ENCODE measurements around the gene MEIS1.

Gene MEIS1

DNA sequence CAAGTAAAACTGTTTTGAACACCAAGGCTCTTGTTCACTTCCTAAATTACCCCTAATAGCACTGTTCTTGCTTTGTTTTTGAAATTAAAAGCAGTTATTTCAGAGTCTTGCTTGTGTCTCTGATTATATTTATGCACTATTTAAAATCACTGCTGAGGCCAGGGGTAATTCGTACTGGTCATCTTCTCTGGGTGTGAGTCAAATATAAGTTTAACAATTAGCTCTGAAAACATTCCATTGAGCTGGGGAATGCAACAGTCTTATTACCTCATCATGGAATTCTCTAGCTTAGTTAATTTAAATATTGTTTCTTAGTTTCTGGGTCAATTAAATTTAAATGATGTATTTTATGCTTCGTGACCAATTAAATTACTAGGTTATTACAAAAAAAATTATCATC, 135.0 kb downstream of the MEIS1 start:
- H3K9me3 ChIP-seq (ENCODE audit: control insufficient read depth, insufficient read depth, low read depth, low read length) = no peaks in the 10 kb centered on the region
- no peak overlapping the region for H3K4me3 ChIP-seq (ENCODE audit: low read depth, low read length)
- H3K4me1 ChIP-seq (ENCODE audit: control insufficient read depth, insufficient read depth, low read length) = peaks cover 27% of the 10 kb centered on the region
- CTCF ChIA-PET = interaction anchor here (0.6 to 1.2 kb wide), 4 partner anchors 101 to 1279 kb away, joined by 3 to 4 read pairs (median 4); no protein-coding TSS in a partner anchor
- peak overlapping the region; percentile 21; the same call in 1 of the 2 replicates for H3K27ac ChIP-seq (ENCODE audit: extremely low read depth, low read depth, low read length)
- POLR2A ChIA-PET = interaction anchor here (2.4 kb wide), 1 partner anchor 136 kb away, joined by 11 read pairs; the partner anchor contains the start of gene MEIS1
- H3K36me3 ChIP-seq (ENCODE audit: control insufficient read depth in 2 of 2, insufficient read depth in 1 of 2, low read length in 2 of 2) = peaks cover 0 to 10% of the 10 kb centered on the region in 2 experiments; a peak in 1 of 3 replicates
- TF ChIP-seq SCRT2 (tag by site-specific recombination; IDR thresholded peaks at IDR 0.05) = peak; percentile 41; the same call in 1 of the 2 replicates
- TF ChIP-seq REPIN1 (tag by site-specific recombination; IDR thresholded peaks at IDR 0.05; ENCODE audit: low read depth) = no peak
- TF ChIP-seq ZNF664 (tag by site-specific recombination; IDR thresholded peaks at IDR 0.05) = 0 out of 2 replicates have a peak, but pooled peaks have one; percentile 6
- no peak for TF ChIP-seq ZNF561 (tag by site-specific recombination; IDR thresholded peaks at IDR 0.05; ENCODE audit: borderline replicate concordance)

DNA sequence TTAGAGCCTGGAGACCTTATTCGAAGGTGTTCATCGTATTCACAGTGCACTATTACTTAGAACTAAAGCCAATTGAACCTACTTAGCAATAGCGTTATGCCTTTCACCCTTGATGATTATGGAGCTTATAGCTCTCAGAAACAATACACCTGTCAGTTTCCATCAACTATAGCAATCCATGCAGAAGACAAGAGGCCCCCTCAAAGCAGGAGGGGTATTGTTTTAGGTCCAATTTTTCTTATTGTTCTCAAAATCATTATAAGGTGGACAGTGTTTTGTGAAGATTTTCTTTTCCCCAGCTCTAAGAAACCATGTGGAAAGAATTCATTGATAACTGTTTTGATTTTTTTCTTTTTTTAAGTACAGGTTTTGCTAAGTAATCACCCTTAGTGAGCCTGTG, 135.5 kb downstream of the MEIS1 start:
- Histone ChIP-seq H3K27ac (ENCODE audit: extremely low read depth, low read depth, low read length) (no peak overlapping the region), H3K4me1 (ENCODE audit: control insufficient read depth, insufficient read depth, low read length) (peaks cover 22% of the 10 kb centered on the region; the same call in 1 of the 2 replicates), H3K4me3 (ENCODE audit: low read depth, low read length) (no peak overlapping the region), H3K36me3 (ENCODE audit: control insufficient read depth in 2 of 2, insufficient read depth in 1 of 2, low read length in 2 of 2) (peaks cover 0 to 10% of the 10 kb centered on the region in 2 experiments; a peak in 1 of 3 replicates), H3K9me3 (ENCODE audit: control insufficient read depth, insufficient read depth, low read depth, low read length) (no peaks in the 10 kb centered on the region)
- ChIA-PET CTCF (interaction anchor here (0.5 to 1.2 kb wide), 6 partner anchors 11 to 140 kb away, joined by 3 to 4 read pairs (median 4); no protein-coding TSS in a partner anchor), POLR2A (interaction anchor here (2.4 kb wide), 1 partner anchor 137 kb away, joined by 11 read pairs; the partner anchor contains the start of gene MEIS1)
- TF ChIP-seq, protein P1, sequence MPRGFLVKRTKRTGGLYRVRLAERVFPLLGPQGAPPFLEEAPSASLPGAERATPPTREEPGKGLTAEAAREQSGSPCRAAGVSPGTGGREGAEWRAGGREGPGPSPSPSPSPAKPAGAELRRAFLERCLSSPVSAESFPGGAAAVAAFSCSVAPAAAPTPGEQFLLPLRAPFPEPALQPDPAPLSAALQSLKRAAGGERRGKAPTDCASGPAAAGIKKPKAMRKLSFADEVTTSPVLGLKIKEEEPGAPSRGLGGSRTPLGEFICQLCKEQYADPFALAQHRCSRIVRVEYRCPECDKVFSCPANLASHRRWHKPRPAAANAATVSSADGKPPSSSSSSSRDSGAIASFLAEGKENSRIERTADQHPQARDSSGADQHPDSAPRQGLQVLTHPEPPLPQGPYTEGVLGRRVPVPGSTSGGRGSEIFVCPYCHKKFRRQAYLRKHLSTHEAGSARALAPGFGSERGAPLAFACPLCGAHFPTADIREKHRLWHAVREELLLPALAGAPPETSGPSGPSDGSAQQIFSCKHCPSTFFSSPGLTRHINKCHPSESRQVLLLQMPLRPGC (tag by site-specific recombination; IDR thresholded peaks at IDR 0.05) = no peak
- TF ChIP-seq, protein P2, sequence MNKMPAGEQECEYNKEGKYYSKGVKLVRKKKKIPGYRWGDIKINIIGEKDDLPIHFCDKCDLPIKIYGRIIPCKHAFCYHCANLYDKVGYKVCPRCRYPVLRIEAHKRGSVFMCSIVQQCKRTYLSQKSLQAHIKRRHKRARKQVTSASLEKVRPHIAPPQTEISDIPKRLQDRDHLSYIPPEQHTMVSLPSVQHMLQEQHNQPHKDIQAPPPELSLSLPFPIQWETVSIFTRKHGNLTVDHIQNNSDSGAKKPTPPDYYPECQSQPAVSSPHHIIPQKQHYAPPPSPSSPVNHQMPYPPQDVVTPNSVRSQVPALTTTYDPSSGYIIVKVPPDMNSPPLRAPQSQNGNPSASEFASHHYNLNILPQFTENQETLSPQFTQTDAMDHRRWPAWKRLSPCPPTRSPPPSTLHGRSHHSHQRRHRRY (tag by site-specific recombination; IDR thresholded peaks at IDR 0.05) = no peak
- TF ChIP-seq ZNF426 (tag by site-specific recombination; IDR thresholded peaks at IDR 0.05) (no peak), ZNF416 (tag by site-specific recombination; IDR thresholded peaks at IDR 0.05) (no peak), ZNF202 (tag by site-specific recombination; IDR thresholded peaks at IDR 0.05; ENCODE audit: borderline replicate concordance) (no peak), ZNF350 (tag by site-specific recombination; IDR thresholded peaks at IDR 0.05) (no peak), ZNF707 (tag by site-specific recombination; IDR thresholded peaks at IDR 0.05) (no peak), ZNF138 (tag by site-specific recombination; IDR thresholded peaks at IDR 0.05; ENCODE audit: borderline replicate concordance) (no peak), ZNF2 (tag by site-specific recombination; IDR thresholded peaks at IDR 0.05) (no peak)
- TF ChIP-seq, protein P3, sequence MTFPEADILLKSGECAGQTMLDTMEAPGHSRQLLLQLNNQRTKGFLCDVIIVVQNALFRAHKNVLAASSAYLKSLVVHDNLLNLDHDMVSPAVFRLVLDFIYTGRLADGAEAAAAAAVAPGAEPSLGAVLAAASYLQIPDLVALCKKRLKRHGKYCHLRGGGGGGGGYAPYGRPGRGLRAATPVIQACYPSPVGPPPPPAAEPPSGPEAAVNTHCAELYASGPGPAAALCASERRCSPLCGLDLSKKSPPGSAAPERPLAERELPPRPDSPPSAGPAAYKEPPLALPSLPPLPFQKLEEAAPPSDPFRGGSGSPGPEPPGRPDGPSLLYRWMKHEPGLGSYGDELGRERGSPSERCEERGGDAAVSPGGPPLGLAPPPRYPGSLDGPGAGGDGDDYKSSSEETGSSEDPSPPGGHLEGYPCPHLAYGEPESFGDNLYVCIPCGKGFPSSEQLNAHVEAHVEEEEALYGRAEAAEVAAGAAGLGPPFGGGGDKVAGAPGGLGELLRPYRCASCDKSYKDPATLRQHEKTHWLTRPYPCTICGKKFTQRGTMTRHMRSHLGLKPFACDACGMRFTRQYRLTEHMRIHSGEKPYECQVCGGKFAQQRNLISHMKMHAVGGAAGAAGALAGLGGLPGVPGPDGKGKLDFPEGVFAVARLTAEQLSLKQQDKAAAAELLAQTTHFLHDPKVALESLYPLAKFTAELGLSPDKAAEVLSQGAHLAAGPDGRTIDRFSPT (tag by site-specific recombination; IDR thresholded peaks at IDR 0.05) = no peak
- TF ChIP-seq, protein P4, sequence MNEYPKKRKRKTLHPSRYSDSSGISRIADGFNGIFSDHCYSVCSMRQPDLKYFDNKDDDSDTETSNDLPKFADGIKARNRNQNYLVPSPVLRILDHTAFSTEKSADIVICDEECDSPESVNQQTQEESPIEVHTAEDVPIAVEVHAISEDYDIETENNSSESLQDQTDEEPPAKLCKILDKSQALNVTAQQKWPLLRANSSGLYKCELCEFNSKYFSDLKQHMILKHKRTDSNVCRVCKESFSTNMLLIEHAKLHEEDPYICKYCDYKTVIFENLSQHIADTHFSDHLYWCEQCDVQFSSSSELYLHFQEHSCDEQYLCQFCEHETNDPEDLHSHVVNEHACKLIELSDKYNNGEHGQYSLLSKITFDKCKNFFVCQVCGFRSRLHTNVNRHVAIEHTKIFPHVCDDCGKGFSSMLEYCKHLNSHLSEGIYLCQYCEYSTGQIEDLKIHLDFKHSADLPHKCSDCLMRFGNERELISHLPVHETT (tag by site-specific recombination; IDR thresholded peaks at IDR 0.05) = no peak
- TF ChIP-seq, protein P5, sequence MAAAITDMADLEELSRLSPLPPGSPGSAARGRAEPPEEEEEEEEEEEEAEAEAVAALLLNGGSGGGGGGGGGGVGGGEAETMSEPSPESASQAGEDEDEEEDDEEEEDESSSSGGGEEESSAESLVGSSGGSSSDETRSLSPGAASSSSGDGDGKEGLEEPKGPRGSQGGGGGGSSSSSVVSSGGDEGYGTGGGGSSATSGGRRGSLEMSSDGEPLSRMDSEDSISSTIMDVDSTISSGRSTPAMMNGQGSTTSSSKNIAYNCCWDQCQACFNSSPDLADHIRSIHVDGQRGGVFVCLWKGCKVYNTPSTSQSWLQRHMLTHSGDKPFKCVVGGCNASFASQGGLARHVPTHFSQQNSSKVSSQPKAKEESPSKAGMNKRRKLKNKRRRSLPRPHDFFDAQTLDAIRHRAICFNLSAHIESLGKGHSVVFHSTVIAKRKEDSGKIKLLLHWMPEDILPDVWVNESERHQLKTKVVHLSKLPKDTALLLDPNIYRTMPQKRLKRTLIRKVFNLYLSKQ (tag by site-specific recombination; IDR thresholded peaks at IDR 0.05; ENCODE audit: borderline replicate concordance) = no peak

Data from HEK293 (cell line).